Measurements from ENCODE around the gene SLC46A1. TPM values are rescaled to one million over a fixed set of nuclear protein-coding genes. Genes with fewer than 3 reads are reported as not detected.
A peak's percentile ranks its signal among the peaks of the same experiment; 100 is the strongest.

Gene SLC46A1
- total and polyA plus RNA-seq, 2 donors (not counting 1 experiment from before 2014, with no cell fraction given), result 4.6 to 5.1 TPM

GRCh38 chr17:28346746-28347246 is 59.2 kb downstream of the SLC46A1 start:
- H3K79me2 ChIP-seq (ENCODE audit: control insufficient read depth, insufficient read depth, low read length), result no peaks in the 10 kb centered on the region
- peaks cover 47% of the 10 kb centered on the region for H3K36me3 ChIP-seq (ENCODE audit: control insufficient read depth, insufficient read depth, low read length)
- no peaks in the 10 kb centered on the region for H3K27me3 ChIP-seq (ENCODE audit: control insufficient read depth, insufficient read depth, low read length)
- H3K4me1 ChIP-seq (ENCODE audit: control insufficient read depth, extremely low read depth, insufficient read depth, low read length), result peaks cover 17% of the 10 kb centered on the region
- H3K9ac ChIP-seq (ENCODE audit: insufficient read depth, low read length), result no peak overlapping the region
- TF ChIP-seq EZH2 (IDR thresholded peaks at IDR 0.05; ENCODE audit: low read length, missing control alignments) (no peak), CTCF (conservative IDR thresholded peaks at IDR 0.05 in 1 of 2, IDR thresholded peaks at IDR 0.05 in 1 of 2; ENCODE audit: low read depth in 1 of 2, low read length in 2 of 2) (peak; percentile 34 to 60)
- H3K9me3 ChIP-seq (ENCODE audit: control insufficient read depth, insufficient read depth, low read depth, low read length), result no peaks in the 10 kb centered on the region
- peak overlapping the region; percentile 47 for H3K27ac ChIP-seq (ENCODE audit: insufficient read depth, low read length)
- H4K20me1 ChIP-seq (ENCODE audit: control insufficient read depth, extremely low read depth, insufficient read depth, low read length), result no peaks in the 10 kb centered on the region
- H3K4me3 ChIP-seq (replicated peaks in 1 of 4; ENCODE audit: control extremely low read depth in 1 of 4, insufficient read depth in 1 of 4, low read depth in 3 of 4, low read length in 4 of 4), result no peak overlapping the region
- peak overlapping the region; percentile 17 for H3K4me2 ChIP-seq (ENCODE audit: extremely low read depth, insufficient read depth, low read length)
- peak in 1 of 2 donors; percentile 80 for DNase-seq (ENCODE audit: low read depth in 2 of 2)
- H2AFZ ChIP-seq (ENCODE audit: low read length), result no peak overlapping the region

- Histone ChIP-seq H3K36me3 (ENCODE audit: control insufficient read depth, insufficient read depth, low read length) (peaks cover 45% of the 10 kb centered on the region), H2AFZ (ENCODE audit: low read length) (no peak overlapping the region), H3K4me2 (ENCODE audit: extremely low read depth, insufficient read depth, low read length) (no peak overlapping the region), H4K20me1 (ENCODE audit: control insufficient read depth, extremely low read depth, insufficient read depth, low read length) (no peaks in the 10 kb centered on the region), H3K4me1 (ENCODE audit: control insufficient read depth, extremely low read depth, insufficient read depth, low read length) (peaks cover 17% of the 10 kb centered on the region), H3K9me3 (ENCODE audit: control insufficient read depth, insufficient read depth, low read depth, low read length) (no peaks in the 10 kb centered on the region), H3K4me3 (replicated peaks in 1 of 4; ENCODE audit: control extremely low read depth in 1 of 4, insufficient read depth in 1 of 4, low read depth in 3 of 4, low read length in 4 of 4) (no peak overlapping the region), H3K27ac (ENCODE audit: insufficient read depth, low read length) (peak overlapping the region; percentile 47), H3K27me3 (ENCODE audit: control insufficient read depth, insufficient read depth, low read length) (no peaks in the 10 kb centered on the region), H3K79me2 (ENCODE audit: control insufficient read depth, insufficient read depth, low read length) (no peaks in the 10 kb centered on the region), H3K9ac (ENCODE audit: insufficient read depth, low read length) (no peak overlapping the region)
- DNase-seq (ENCODE audit: low read depth in 2 of 2), result peak in 1 of 2 donors; percentile 72
- TF ChIP-seq CTCF (conservative IDR thresholded peaks at IDR 0.05 in 1 of 2, IDR thresholded peaks at IDR 0.05 in 1 of 2; ENCODE audit: low read depth in 1 of 2, low read length in 2 of 2) (no peak), EZH2 (IDR thresholded peaks at IDR 0.05; ENCODE audit: low read length, missing control alignments) (no peak)
Observed at GRCh38 chr17:28346199-28346580, 59.8 kb downstream of the SLC46A1 start.

- peaks cover 43% of the 10 kb centered on the region for H3K36me3 ChIP-seq (ENCODE audit: control insufficient read depth, insufficient read depth, low read length)
- H3K9me3 ChIP-seq (ENCODE audit: control insufficient read depth, insufficient read depth, low read depth, low read length), result no peaks in the 10 kb centered on the region
- H3K4me1 ChIP-seq (ENCODE audit: control insufficient read depth, extremely low read depth, insufficient read depth, low read length), result peaks cover 17% of the 10 kb centered on the region
- no peaks in the 10 kb centered on the region for H4K20me1 ChIP-seq (ENCODE audit: control insufficient read depth, extremely low read depth, insufficient read depth, low read length)
- H3K4me3 ChIP-seq (replicated peaks in 1 of 4; ENCODE audit: control extremely low read depth in 1 of 4, insufficient read depth in 1 of 4, low read depth in 3 of 4, low read length in 4 of 4), result no peak overlapping the region
- H3K79me2 ChIP-seq (ENCODE audit: control insufficient read depth, insufficient read depth, low read length), result no peaks in the 10 kb centered on the region
- TF ChIP-seq EZH2 (IDR thresholded peaks at IDR 0.05; ENCODE audit: low read length, missing control alignments), result no peak
- TF ChIP-seq CTCF (conservative IDR thresholded peaks at IDR 0.05 in 1 of 2, IDR thresholded peaks at IDR 0.05 in 1 of 2; ENCODE audit: low read depth in 1 of 2, low read length in 2 of 2), result no peak
- H3K27ac ChIP-seq (ENCODE audit: insufficient read depth, low read length), result peak overlapping the region; percentile 47
- H3K9ac ChIP-seq (ENCODE audit: insufficient read depth, low read length), result no peak overlapping the region
- H3K27me3 ChIP-seq (ENCODE audit: control insufficient read depth, insufficient read depth, low read length), result no peaks in the 10 kb centered on the region
- peak in 1 of 2 donors; percentile 64 for DNase-seq (ENCODE audit: low read depth in 2 of 2)
- no peak overlapping the region for H2AFZ ChIP-seq (ENCODE audit: low read length)
- H3K4me2 ChIP-seq (ENCODE audit: extremely low read depth, insufficient read depth, low read length), result no peak overlapping the region
Observed at GRCh38 chr17:28345419-28346198, 60.4 kb downstream of the SLC46A1 start.

Other genes with a start within 250 kb of the SLC46A1 start
- 16.9 and 43.6 TPM in 2 replicates for gene TMEM97, start 87.0 kb downstream of the SLC46A1 start, total RNA-seq
- gene TMEM97, start 87.0 kb downstream of the SLC46A1 start, polyA plus RNA-seq, result 34.4 and 52.5 TPM in 2 replicates
- gene IFT20, start 70.7 kb downstream of the SLC46A1 start, total RNA-seq, result 53.7 and 55.7 TPM in 2 replicates
- 26.5 and 51.4 TPM in 2 replicates for gene IFT20, start 70.7 kb downstream of the SLC46A1 start, polyA plus RNA-seq
- gene TNFAIP1, start 70.5 kb downstream of the SLC46A1 start, total RNA-seq, result 19.8 and 23.0 TPM in 2 replicates
- 40.1 and 40.7 TPM in 2 replicates for gene TNFAIP1, start 70.5 kb downstream of the SLC46A1 start, polyA plus RNA-seq
- 71.9 and 79.3 TPM in 2 replicates for gene POLDIP2, start 48.7 kb downstream of the SLC46A1 start, total RNA-seq
- 89.2 and 111 TPM in 2 replicates for gene POLDIP2, start 48.7 kb downstream of the SLC46A1 start, polyA plus RNA-seq
- not detected in 2 replicates for gene SEBOX, start 41.0 kb downstream of the SLC46A1 start, total RNA-seq
- not detected in 2 replicates for gene SEBOX, start 41.0 kb downstream of the SLC46A1 start, polyA plus RNA-seq
- 0.17 and 0.51 TPM in 2 replicates for gene VTN, start 35.9 kb downstream of the SLC46A1 start, total RNA-seq
- gene VTN, start 35.9 kb downstream of the SLC46A1 start, polyA plus RNA-seq, result 0.46 and 3.5 TPM in 2 replicates
- gene SARM1, start 34.5 kb downstream of the SLC46A1 start, total RNA-seq, result 3.1 TPM in 2 replicates
- 8.1 and 10.8 TPM in 2 replicates for gene SARM1, start 34.5 kb downstream of the SLC46A1 start, polyA plus RNA-seq
- not detected in 2 replicates for gene SLC13A2, start 67.4 kb upstream of the SLC46A1 start, total RNA-seq
- not detected in 2 replicates for gene SLC13A2, start 67.4 kb upstream of the SLC46A1 start, polyA plus RNA-seq
- gene FOXN1, start 100.1 kb upstream of the SLC46A1 start, total RNA-seq, result not detected in 2 replicates
- not detected in 2 replicates for gene FOXN1, start 100.1 kb upstream of the SLC46A1 start, polyA plus RNA-seq
- gene UNC119, start 146.4 kb upstream of the SLC46A1 start, total RNA-seq, result 16.9 and 19.2 TPM in 2 replicates
- gene UNC119, start 146.4 kb upstream of the SLC46A1 start, polyA plus RNA-seq, result 24.6 and 26.4 TPM in 2 replicates
- gene PIGS, start 165.3 kb upstream of the SLC46A1 start, total RNA-seq, result 32.6 and 53.7 TPM in 2 replicates
- gene PIGS, start 165.3 kb upstream of the SLC46A1 start, polyA plus RNA-seq, result 59.9 and 68.4 TPM in 2 replicates
- 59.3 and 91.3 TPM in 2 replicates for gene ALDOC, start 170.7 kb upstream of the SLC46A1 start, total RNA-seq
- 47.3 and 111 TPM in 2 replicates for gene ALDOC, start 170.7 kb upstream of the SLC46A1 start, polyA plus RNA-seq
- gene SPAG5, start 192.8 kb upstream of the SLC46A1 start, total RNA-seq, result 1.5 and 13.7 TPM in 2 replicates
- 12.0 and 48.8 TPM in 2 replicates for gene SPAG5, start 192.8 kb upstream of the SLC46A1 start, polyA plus RNA-seq
- 3.8 and 4.1 TPM in 2 replicates for gene RSKR, start 208.0 kb upstream of the SLC46A1 start, total RNA-seq
- 1.8 and 2.5 TPM in 2 replicates for gene RSKR, start 208.0 kb upstream of the SLC46A1 start, polyA plus RNA-seq
- gene BLTP2, start 238.9 kb upstream of the SLC46A1 start, total RNA-seq, result 107 and 160 TPM in 2 replicates
- 74.9 and 96.3 TPM in 2 replicates for gene BLTP2, start 238.9 kb upstream of the SLC46A1 start, polyA plus RNA-seq

All from fibroblast of lung (primary cell).